ENCODE data around the gene AGR2.

Gene AGR2

DNA sequence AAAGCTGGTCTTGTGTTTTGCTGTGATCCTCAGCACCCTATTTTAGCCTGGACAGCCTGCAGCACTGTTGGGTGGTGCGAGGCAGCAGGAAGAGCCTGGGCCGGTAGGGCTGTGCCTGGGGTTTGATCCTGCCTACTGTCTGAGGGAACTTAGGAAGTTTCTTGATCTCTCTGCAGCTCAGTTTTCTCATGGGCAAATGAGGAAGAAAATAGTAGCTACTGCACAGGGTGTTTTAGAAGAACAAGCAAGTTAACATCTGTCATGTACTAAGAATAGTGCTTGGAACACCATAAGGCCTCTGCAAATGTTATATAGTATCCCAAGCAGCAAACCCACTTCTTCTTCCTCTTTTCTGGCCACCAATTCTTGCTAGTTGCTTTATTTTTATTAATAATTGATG, 12.0 kb upstream of the AGR2 start:
- Histone ChIP-seq H3K4me2 (ENCODE audit: insufficient read depth, low read length) (no peak overlapping the region), H3K4me3 (ENCODE audit: low read depth in 1 of 2, low read length in 2 of 2) (no peak overlapping the region), H3K27me3 (ENCODE audit: insufficient read depth, low read length, poor library complexity) (no peaks in the 10 kb centered on the region), H3K79me2 (ENCODE audit: insufficient read depth, low read length) (no peaks in the 10 kb centered on the region), H3K4me1 (ENCODE audit: insufficient read depth, low read length) (no peaks in the 10 kb centered on the region), H2AFZ (ENCODE audit: low read depth, low read length) (no peak overlapping the region), H3K9me3 (ENCODE audit: insufficient read depth, low read length, severe bottlenecking) (no peaks in the 10 kb centered on the region), H4K20me1 (ENCODE audit: insufficient read depth, low read length) (no peaks in the 10 kb centered on the region), H3K27ac (ENCODE audit: low read length) (no peak overlapping the region), H3K9ac (ENCODE audit: low read depth, low read length) (no peak overlapping the region), H3K36me3 (ENCODE audit: insufficient read depth, low read length) (no peaks in the 10 kb centered on the region)
- DNase-seq: no peak
- TF ChIP-seq EZH2 (IDR thresholded peaks at IDR 0.05; ENCODE audit: borderline replicate concordance, low read depth, low read length, severe bottlenecking): no peak
- TF ChIP-seq, protein P1, sequence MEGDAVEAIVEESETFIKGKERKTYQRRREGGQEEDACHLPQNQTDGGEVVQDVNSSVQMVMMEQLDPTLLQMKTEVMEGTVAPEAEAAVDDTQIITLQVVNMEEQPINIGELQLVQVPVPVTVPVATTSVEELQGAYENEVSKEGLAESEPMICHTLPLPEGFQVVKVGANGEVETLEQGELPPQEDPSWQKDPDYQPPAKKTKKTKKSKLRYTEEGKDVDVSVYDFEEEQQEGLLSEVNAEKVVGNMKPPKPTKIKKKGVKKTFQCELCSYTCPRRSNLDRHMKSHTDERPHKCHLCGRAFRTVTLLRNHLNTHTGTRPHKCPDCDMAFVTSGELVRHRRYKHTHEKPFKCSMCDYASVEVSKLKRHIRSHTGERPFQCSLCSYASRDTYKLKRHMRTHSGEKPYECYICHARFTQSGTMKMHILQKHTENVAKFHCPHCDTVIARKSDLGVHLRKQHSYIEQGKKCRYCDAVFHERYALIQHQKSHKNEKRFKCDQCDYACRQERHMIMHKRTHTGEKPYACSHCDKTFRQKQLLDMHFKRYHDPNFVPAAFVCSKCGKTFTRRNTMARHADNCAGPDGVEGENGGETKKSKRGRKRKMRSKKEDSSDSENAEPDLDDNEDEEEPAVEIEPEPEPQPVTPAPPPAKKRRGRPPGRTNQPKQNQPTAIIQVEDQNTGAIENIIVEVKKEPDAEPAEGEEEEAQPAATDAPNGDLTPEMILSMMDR (IDR thresholded peaks at IDR 0.05; ENCODE audit: borderline replicate concordance, extremely low read depth, low read length, poor library complexity, severe bottlenecking): no peak
- no peak for ATAC-seq (ENCODE audit: insufficient read depth, low read depth)

DNA sequence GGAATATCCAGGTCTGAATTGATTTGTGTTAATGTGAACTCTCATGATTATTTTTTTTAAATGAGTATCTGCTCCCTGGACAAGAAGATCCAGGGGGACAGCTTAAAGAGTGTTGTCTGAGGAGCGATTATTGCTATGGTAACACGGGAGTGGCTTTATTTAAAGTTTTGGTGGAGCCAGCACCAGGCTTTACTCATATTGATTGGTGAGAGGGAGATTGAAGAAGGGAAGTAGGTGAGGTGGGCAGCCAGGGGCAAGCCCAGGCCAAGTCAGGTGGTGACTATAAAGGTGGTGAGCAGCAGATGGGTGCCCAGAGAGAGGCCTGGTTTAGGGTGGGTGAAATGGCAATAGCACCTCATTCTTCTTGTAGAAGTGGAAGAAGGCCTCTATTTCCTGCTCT, 10.2 kb upstream of the AGR2 start:
- Histone ChIP-seq H3K4me3 (ENCODE audit: low read depth in 1 of 2, low read length in 2 of 2) (no peak overlapping the region), H3K79me2 (ENCODE audit: insufficient read depth, low read length) (no peaks in the 10 kb centered on the region), H3K4me1 (ENCODE audit: insufficient read depth, low read length) (no peaks in the 10 kb centered on the region), H3K9ac (ENCODE audit: low read depth, low read length) (no peak overlapping the region), H3K4me2 (ENCODE audit: insufficient read depth, low read length) (no peak overlapping the region), H3K36me3 (ENCODE audit: insufficient read depth, low read length) (no peaks in the 10 kb centered on the region), H2AFZ (ENCODE audit: low read depth, low read length) (no peak overlapping the region), H3K27ac (ENCODE audit: low read length) (no peak overlapping the region), H3K27me3 (ENCODE audit: insufficient read depth, low read length, poor library complexity) (no peaks in the 10 kb centered on the region), H3K9me3 (ENCODE audit: insufficient read depth, low read length, severe bottlenecking) (no peaks in the 10 kb centered on the region), H4K20me1 (ENCODE audit: insufficient read depth, low read length) (no peaks in the 10 kb centered on the region)
- no peak for ATAC-seq (ENCODE audit: insufficient read depth, low read depth)
- no peak for DNase-seq
- TF ChIP-seq EZH2 (IDR thresholded peaks at IDR 0.05; ENCODE audit: borderline replicate concordance, low read depth, low read length, severe bottlenecking): no peak
- TF ChIP-seq, protein P1 (IDR thresholded peaks at IDR 0.05; ENCODE audit: borderline replicate concordance, extremely low read depth, low read length, poor library complexity, severe bottlenecking): no peak

DNA sequence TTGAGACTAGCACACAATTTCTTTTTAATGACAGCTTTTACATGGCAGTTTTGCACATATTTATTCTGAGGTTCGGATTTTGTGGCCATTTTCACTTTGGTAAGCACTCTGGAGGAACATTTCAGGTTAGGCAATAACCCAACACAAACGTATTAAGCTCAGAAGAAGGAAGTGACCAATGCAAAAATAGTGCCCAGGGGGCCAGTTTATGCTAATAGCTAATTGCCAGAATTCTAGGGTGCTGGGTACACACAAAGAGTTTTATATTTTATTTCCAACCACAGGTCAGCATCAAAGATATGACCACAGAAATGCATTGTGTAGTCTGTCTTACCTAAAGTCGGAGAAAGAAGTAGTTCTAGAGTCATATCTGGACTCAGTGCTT, 8.4 kb upstream of the AGR2 start:
- no peak overlapping the region for H3K27ac ChIP-seq (ENCODE audit: low read length)
- no peaks in the 10 kb centered on the region for H3K36me3 ChIP-seq (ENCODE audit: insufficient read depth, low read length)
- no peaks in the 10 kb centered on the region for H3K27me3 ChIP-seq (ENCODE audit: insufficient read depth, low read length, poor library complexity)
- no peak overlapping the region for H3K4me2 ChIP-seq (ENCODE audit: insufficient read depth, low read length)
- no peak for ATAC-seq (ENCODE audit: insufficient read depth, low read depth)
- H3K9me3 ChIP-seq (ENCODE audit: insufficient read depth, low read length, severe bottlenecking): no peaks in the 10 kb centered on the region
- no peak overlapping the region for H3K9ac ChIP-seq (ENCODE audit: low read depth, low read length)
- no peak overlapping the region for H3K4me3 ChIP-seq (ENCODE audit: low read depth in 1 of 2, low read length in 2 of 2)
- H2AFZ ChIP-seq (ENCODE audit: low read depth, low read length): no peak overlapping the region
- no peaks in the 10 kb centered on the region for H3K79me2 ChIP-seq (ENCODE audit: insufficient read depth, low read length)
- H4K20me1 ChIP-seq (ENCODE audit: insufficient read depth, low read length): no peaks in the 10 kb centered on the region
- DNase-seq: no peak
- TF ChIP-seq, protein P1 (IDR thresholded peaks at IDR 0.05; ENCODE audit: borderline replicate concordance, extremely low read depth, low read length, poor library complexity, severe bottlenecking): no peak
- no peak for TF ChIP-seq EZH2 (IDR thresholded peaks at IDR 0.05; ENCODE audit: borderline replicate concordance, low read depth, low read length, severe bottlenecking)
- H3K4me1 ChIP-seq (ENCODE audit: insufficient read depth, low read length): no peaks in the 10 kb centered on the region

Data from DND-41 (cell line).